SU-DHL-6 (cell line): ENCODE data around the gene MOCOS.
"Not testable (repeated sequence)": the region's sequence is repeated elsewhere in the genome, so short reads cannot be mapped to it uniquely, and the experiment has no call there.

ENCODE experiments used
- CTCF ChIP-seq: fragments of 200-600 bp; sonication (generic); IDR thresholded peaks from one replicate; pipeline ENCODE4 v1.5.1; 2017; ENCODE audit warnings: antibody characterized with exemption, mild to moderate bottlenecking, low read length, moderate library complexity; ENCODE audit not compliant: insufficient read depth, poor library complexity, severe bottlenecking
- EZH2phosphoT487 ChIP-seq: fragments of 200-600 bp; sonication (generic), shearing (Covaris generic); conservative IDR thresholded peaks from 2 replicates; pipeline ENCODE4 v1.6.1; 2018; ENCODE audit warnings: mild to moderate bottlenecking, antibody characterized with exemption, low read length, moderate library complexity, mixed read lengths

GRCh38 chr18:36168296-36168695 lies 19.0 kb upstream of the MOCOS start:
- not testable (repeated sequence) for TF ChIP-seq CTCF, EZH2phosphoT487
